H9 (cell line): ENCODE data around the gene INPP5A. TPM values are rescaled to one million over a fixed set of nuclear protein-coding genes. Genes with fewer than 3 reads are reported as not detected.

Experiments
- DNase-seq: peaks from one replicate; pipeline ENCODE4 v3.0.0-alpha.2; 2017
- H2AFZ ChIP-seq: one replicate; pipeline ENCODE4 v1.6.1; 2013; ENCODE audit warnings: mild to moderate bottlenecking, low read length, control low read depth, moderate library complexity
- H2AK5ac ChIP-seq: 2 replicates; pipeline ENCODE4 v1.6.1; 2013; ENCODE audit warnings: low read length, control low read depth, mixed read lengths; ENCODE audit not compliant: insufficient read length
- H2BK120ac ChIP-seq: one replicate; pipeline ENCODE4 v1.6.1; 2013; ENCODE audit warnings: low read depth, mild to moderate bottlenecking, low read length, control low read depth, inconsistent platforms; ENCODE audit not compliant: poor library complexity, severe bottlenecking
- H2BK12ac ChIP-seq: 2 replicates; pipeline ENCODE4 v1.6.1; 2013; ENCODE audit warnings: low read length, control low read depth, mixed read lengths, low read depth; ENCODE audit not compliant: insufficient read length
- H2BK15ac ChIP-seq: 2 replicates; pipeline ENCODE4 v1.6.1; 2013; ENCODE audit warnings: low read depth, low read length, control low read depth
- H2BK20ac ChIP-seq: one replicate; pipeline ENCODE4 v1.6.1; 2013; ENCODE audit warnings: low read depth, mild to moderate bottlenecking, low read length, control low read depth, inconsistent platforms; ENCODE audit not compliant: poor library complexity, severe bottlenecking
- H2BK5ac ChIP-seq: 2 replicates; pipeline ENCODE4 v1.6.1; 2013; ENCODE audit warnings: low read length, control low read depth, mixed read lengths; ENCODE audit not compliant: insufficient read length
- H3K14ac ChIP-seq: 2 replicates; pipeline ENCODE4 v1.6.1; 2013; ENCODE audit warnings: low read length, control low read depth; ENCODE audit not compliant: insufficient read depth
- H3K18ac ChIP-seq: 2 replicates; pipeline ENCODE4 v1.6.1; 2013; ENCODE audit warnings: low read depth, mild to moderate bottlenecking, mixed read lengths, low read length, control low read depth; ENCODE audit not compliant: insufficient read length
- H3K23ac ChIP-seq: 2 replicates; pipeline ENCODE4 v1.6.1; 2013; ENCODE audit warnings: low read length, control low read depth, mixed read lengths, low read depth; ENCODE audit not compliant: insufficient read length
- H3K23me2 ChIP-seq: 2 replicates; pipeline ENCODE4 v1.6.1; 2013; ENCODE audit warnings: low read depth, mild to moderate bottlenecking, mixed read lengths, low read length, control low read depth; ENCODE audit not compliant: insufficient read length, poor library complexity, severe bottlenecking
- H3K27ac ChIP-seq: 2 replicates; pipeline ENCODE4 v1.5.1; 2013; ENCODE audit warnings: low read length, control low read depth, mixed read lengths, low read depth; ENCODE audit not compliant: insufficient read length
- H3K27me3 ChIP-seq: 2 replicates; pipeline ENCODE4 v1.6.1; 2013; ENCODE audit warnings: low read length, control low read depth, inconsistent platforms; ENCODE audit not compliant: insufficient read depth
- H3K4ac ChIP-seq: 2 replicates; pipeline ENCODE4 v1.6.1; 2013; ENCODE audit warnings: low read depth, mild to moderate bottlenecking, control low read depth, inconsistent platforms, low read length, moderate library complexity
- H3K4me1 ChIP-seq: 2 replicates; pipeline ENCODE4 v1.6.1; 2013; ENCODE audit warnings: low read length, control low read depth, inconsistent platforms; ENCODE audit not compliant: insufficient read depth
- H3K4me2 ChIP-seq: 2 replicates; pipeline ENCODE4 v1.6.1; 2013; ENCODE audit warnings: low read length, control low read depth, mixed read lengths; ENCODE audit not compliant: insufficient read length, insufficient read depth
- H3K56ac ChIP-seq: 2 replicates; pipeline ENCODE4 v1.6.1; 2013; ENCODE audit warnings: low read depth, mild to moderate bottlenecking, mixed read lengths, low read length, control low read depth; ENCODE audit not compliant: insufficient read length
- H3K79me1 ChIP-seq: 2 replicates; pipeline ENCODE4 v1.6.1; 2013; ENCODE audit warnings: low read depth, mild to moderate bottlenecking, moderate library complexity, low read length, control low read depth, inconsistent platforms; ENCODE audit not compliant: insufficient read depth, poor library complexity, severe bottlenecking
- H3K79me2 ChIP-seq: 2 replicates; pipeline ENCODE4 v1.6.1; 2013; ENCODE audit warnings: low read length, control low read depth, inconsistent platforms; ENCODE audit not compliant: insufficient read depth
- H3K9ac ChIP-seq: 2 replicates; pipeline ENCODE4 v1.6.1; 2013; ENCODE audit warnings: low read length, control low read depth, mixed read lengths; ENCODE audit not compliant: insufficient read length; ENCODE audit errors: extremely low read depth
- H3K9me3 ChIP-seq: one replicate; pipeline ENCODE4 v1.6.1; 2013; ENCODE audit warnings: low read depth, low read length, inconsistent platforms; ENCODE audit not compliant: control insufficient read depth
- H3T11ph ChIP-seq: one replicate; pipeline ENCODE4 v1.6.1; 2013; ENCODE audit warnings: mild to moderate bottlenecking, low read length, control low read depth, inconsistent platforms
- H4K20me1 ChIP-seq: one replicate; pipeline ENCODE4 v1.6.1; 2013; ENCODE audit not compliant: control insufficient read depth, insufficient read length, insufficient read depth
- H4K5ac ChIP-seq: 2 replicates; pipeline ENCODE4 v1.6.1; 2013; ENCODE audit warnings: low read depth, mild to moderate bottlenecking, mixed read lengths, low read length, control low read depth; ENCODE audit not compliant: insufficient read length
- H4K8ac ChIP-seq: replicated peaks from 2 replicates; pipeline ENCODE4 v1.6.1; 2013; ENCODE audit warnings: low read length, control low read depth, mixed read lengths, low read depth; ENCODE audit not compliant: insufficient read length
- H4K91ac ChIP-seq: 2 replicates; pipeline ENCODE4 v1.6.1; 2013; ENCODE audit warnings: low read depth, mild to moderate bottlenecking, moderate library complexity, mixed read lengths, low read length, control low read depth; ENCODE audit not compliant: insufficient read length
- H3K27ac Mint-ChIP-seq, 3 experiments: 2 replicates in 2 of 3; 3 replicates in 1 of 3; pipeline ENCODE4 v1.8.0; 2020 to 2021; ENCODE audit warnings: mixed read lengths in 3 of 3, mild to moderate bottlenecking in 1 of 3, moderate library complexity in 1 of 3
- H3K27me3 Mint-ChIP-seq: 2 replicates; pipeline ENCODE4 v1.8.0; 2021; ENCODE audit warnings: low read depth, mild to moderate bottlenecking, moderate library complexity, mixed read lengths
- H3K36me3 Mint-ChIP-seq, 3 experiments: 2 replicates in 2 of 3; 3 replicates in 1 of 3; pipeline ENCODE4 v1.8.0; 2020 to 2021; ENCODE audit warnings: low read depth in 3 of 3, mixed read lengths in 3 of 3; ENCODE audit not compliant: insufficient read depth in 1 of 3
- H3K4me1 Mint-ChIP-seq, 2 experiments: 2 replicates each; pipeline ENCODE4 v1.8.0; 2020; ENCODE audit warnings: mixed read lengths in 2 of 2
- H3K4me3 Mint-ChIP-seq, 2 experiments: 2 replicates in 1 of 2; 3 replicates in 1 of 2; pipeline ENCODE4 v1.8.0; 2020 to 2021; ENCODE audit warnings: mild to moderate bottlenecking in 2 of 2, mixed read lengths in 2 of 2, moderate library complexity in 1 of 2
- H3K9me3 Mint-ChIP-seq, 2 experiments: 2 replicates in 1 of 2; 3 replicates in 1 of 2; pipeline ENCODE4 v1.8.0; 2020; ENCODE audit warnings: mild to moderate bottlenecking in 2 of 2, mixed read lengths in 2 of 2, moderate library complexity in 1 of 2
- CTCF ChIP-seq: fragments of 200-600 bp; sonication (generic); conservative IDR thresholded peaks from 3 replicates; pipeline ENCODE4 v1.8.0; 2021; ENCODE audit warnings: antibody characterized with exemption, mild to moderate bottlenecking
- WGBS: extraction: QIAGEN DNeasy Blood & Tissue Kit; methylation state at CpG from one replicate; pipeline ENCODE4 v1.1.7; 2013; ENCODE audit warnings: missing lambda C conversion rate, low lambda C conversion rate, mixed read lengths; ENCODE audit not compliant: insufficient read length; ENCODE audit errors: extremely low coverage; 5-methylcytosine and 5-hydroxymethylcytosine counted together
- total RNA-seq: library from RNA; stranded (reverse); gene quantifications from 2 replicates; pipeline ENCODE4 v1.2.1, GENCODE V29; 2021

INPP5A gene
- total RNA-seq, 1 experiment from 2014 or later = 17.7 TPM

GRCh38 chr10:132611026-132611910 is 73.7 kb downstream of the INPP5A start:
- no peak overlapping the region for H3K4me2 ChIP-seq
- H3K23ac ChIP-seq = no peak overlapping the region
- H2BK20ac ChIP-seq = no peak overlapping the region
- Mint-ChIP-seq H3K4me3 (no peak overlapping the region), H3K36me3 (peaks cover 0 to under 1% (median 0%) of the 10 kb centered on the region in 3 experiments; a peak in 3 of 7 replicates), H3K9me3 (peaks cover under 1% of the 10 kb centered on the region in 2 experiments; a peak in 3 of 5 replicates), H3K27me3 (peaks cover 7% of the 10 kb centered on the region), H3K27ac (peak overlapping the region in 1 of 3 experiments; percentile 68; a peak in 1 of 7 replicates), H3K4me1 (peaks cover 8 to 21% of the 10 kb centered on the region in 2 experiments)
- no peak for TF ChIP-seq CTCF
- no peaks in the 10 kb centered on the region for H3K27me3 ChIP-seq
- H3K27ac ChIP-seq = no peak overlapping the region
- H4K8ac ChIP-seq = no peak overlapping the region
- no peak for DNase-seq
- no peak overlapping the region for H2AFZ ChIP-seq
- H2BK12ac ChIP-seq = no peak overlapping the region
- H3K4ac ChIP-seq = no peak overlapping the region
- no peak overlapping the region for H2AK5ac ChIP-seq
- H4K91ac ChIP-seq = no peak overlapping the region
- H3K4me1 ChIP-seq = no peaks in the 10 kb centered on the region
- H4K5ac ChIP-seq = no peak overlapping the region
- no peaks in the 10 kb centered on the region for H3K23me2 ChIP-seq
- H2BK15ac ChIP-seq = no peak overlapping the region
- H3K14ac ChIP-seq = no peak overlapping the region
- H3K56ac ChIP-seq = no peak overlapping the region
- no peaks in the 10 kb centered on the region for H3K79me2 ChIP-seq
- H3K9me3 ChIP-seq = no peaks in the 10 kb centered on the region
- H3K9ac ChIP-seq = no peak overlapping the region
- H3K18ac ChIP-seq = no peak overlapping the region
- no peak overlapping the region for H2BK5ac ChIP-seq
- no peak overlapping the region for H2BK120ac ChIP-seq
- no peaks in the 10 kb centered on the region for H3K79me1 ChIP-seq
- no CpG with 5 or more reads among the region's 5 CpGs for WGBS
- no peak overlapping the region for H3T11ph ChIP-seq
- H4K20me1 ChIP-seq = no peaks in the 10 kb centered on the region
